IMR-90 (cell line): ENCODE results near the gene ADAMTS14. TPM values are rescaled to one million over a fixed set of nuclear protein-coding genes. Genes with fewer than 3 reads are reported as not detected.

Experiments used
- ATAC-seq: fragments of 200-7000 bp; cut with Tn5 transposase; 2 replicates; pipeline ENCODE4 v1.9.1; 2020; ENCODE audit warnings: low read depth, mild to moderate bottlenecking, moderate library complexity
- BruUV-seq: library from RNA; stranded (reverse); fragments of 400-500 nt; replicated peaks from 2 replicates; lab custom pipeline; 2021; lab: Mats Ljungman, UMichigan
- CTCF ChIA-PET: fragments of 300-600 bp; formaldehyde crosslinking; extraction: SDS; loops from one replicate; lab custom pipeline; 2021; ENCODE audit warnings: antibody characterized with exemption; lab: Yijun Ruan, JAX
- POLR2A ChIA-PET: fragments of 300-600 bp; sonication (Branson Sonifier 250); formaldehyde crosslinking; loops from one replicate; lab custom pipeline; 2022; ENCODE audit warnings: antibody characterized with exemption; ENCODE audit not compliant: unreplicated experiment; lab: Charles Lee
- DNase-seq: peaks from one replicate; pipeline ENCODE4 v3.0.0; 2013
- H2AFZ ChIP-seq: replicated peaks from 2 replicates; pipeline ENCODE3; 2013; ENCODE audit warnings: low read length, mild to moderate bottlenecking; ENCODE audit not compliant: poor library complexity
- H2AK5ac ChIP-seq: 2 replicates; pipeline ENCODE4 v1.6.1; 2013; ENCODE audit warnings: low read depth, low read length, inconsistent platforms
- H2AK9ac ChIP-seq: replicated peaks from 2 replicates; pipeline ENCODE3; 2013; ENCODE audit warnings: mild to moderate bottlenecking, low read depth, low read length, moderate library complexity; ENCODE audit not compliant: poor library complexity
- H2BK120ac ChIP-seq: 2 replicates; pipeline ENCODE4 v1.6.1; 2013; ENCODE audit warnings: low read depth, low read length, inconsistent platforms
- H2BK15ac ChIP-seq: 3 replicates; pipeline ENCODE4 v1.6.1; 2013; ENCODE audit warnings: low read depth, low read length, inconsistent platforms
- H2BK20ac ChIP-seq: 2 replicates; pipeline ENCODE4 v1.6.1; 2013; ENCODE audit warnings: low read depth, mild to moderate bottlenecking, inconsistent platforms, low read length, moderate library complexity
- H2BK5ac ChIP-seq: 2 replicates; pipeline ENCODE4 v1.6.1; 2013; ENCODE audit warnings: mild to moderate bottlenecking, low read depth, low read length, inconsistent platforms; ENCODE audit not compliant: poor library complexity, severe bottlenecking
- H3K14ac ChIP-seq: replicated peaks from 2 replicates; pipeline ENCODE4 v1.6.1; 2013; ENCODE audit warnings: low read depth, low read length, inconsistent platforms
- H3K18ac ChIP-seq: 2 replicates; pipeline ENCODE4 v1.6.1; 2013; ENCODE audit warnings: low read depth, low read length, control low read depth
- H3K23ac ChIP-seq: 2 replicates; pipeline ENCODE4 v1.6.1; 2013; ENCODE audit warnings: low read depth, low read length, inconsistent platforms
- H3K27ac ChIP-seq: 2 replicates; pipeline ENCODE4 v1.5.1; 2013; ENCODE audit warnings: mild to moderate bottlenecking, control low read depth, low read length; ENCODE audit not compliant: insufficient read depth
- H3K27me3 ChIP-seq: 2 replicates; pipeline ENCODE4 v1.6.1; 2013; ENCODE audit warnings: low read length; ENCODE audit not compliant: control insufficient read depth, insufficient read depth
- H3K36me3 ChIP-seq: 2 replicates; pipeline ENCODE4 v1.6.1; 2013; ENCODE audit warnings: low read length, mixed read lengths; ENCODE audit not compliant: control insufficient read depth, insufficient read depth
- H3K4ac ChIP-seq: 2 replicates; pipeline ENCODE4 v1.6.1; 2013; ENCODE audit warnings: low read depth, low read length, inconsistent platforms
- H3K4me1 ChIP-seq: 2 replicates; pipeline ENCODE4 v1.6.1; 2013; ENCODE audit warnings: low read length, mixed read lengths; ENCODE audit not compliant: control insufficient read depth, insufficient read depth
- H3K4me2 ChIP-seq: 2 replicates; pipeline ENCODE4 v1.6.1; 2013; ENCODE audit warnings: low read depth, mild to moderate bottlenecking, control low read depth, low read length, moderate library complexity
- H3K4me3 ChIP-seq: 2 replicates; pipeline ENCODE4 v1.5.1; 2013; ENCODE audit warnings: low read depth, mild to moderate bottlenecking, control low read depth, low read length, moderate library complexity; ENCODE audit not compliant: insufficient read depth
- H3K56ac ChIP-seq: 2 replicates; pipeline ENCODE4 v1.6.1; 2013; ENCODE audit warnings: low read length, inconsistent platforms; ENCODE audit not compliant: insufficient read depth; ENCODE audit errors: extremely low read depth
- H3K79me1 ChIP-seq, 2 experiments: 2 replicates each; pipeline ENCODE4 v1.6.1; 2013; ENCODE audit warnings: low read length in 2 of 2, inconsistent platforms in 1 of 2, low read depth in 1 of 2
- H3K9ac ChIP-seq: 2 replicates; pipeline ENCODE4 v1.6.1; 2013; ENCODE audit warnings: low read depth, low read length, control low read depth
- H3K9me1 ChIP-seq: 2 replicates; pipeline ENCODE4 v1.6.1; 2013; ENCODE audit warnings: low read length, inconsistent platforms; ENCODE audit not compliant: insufficient read depth
- H3K9me3 ChIP-seq: 2 replicates; pipeline ENCODE4 v1.6.1; 2013; ENCODE audit warnings: low read length; ENCODE audit not compliant: control insufficient read depth, insufficient read depth
- H4K20me1 ChIP-seq: 2 replicates; pipeline ENCODE4 v1.6.1; 2013; ENCODE audit warnings: low read length, inconsistent platforms; ENCODE audit not compliant: insufficient read depth
- H4K5ac ChIP-seq: 2 replicates; pipeline ENCODE4 v1.6.1; 2013; ENCODE audit warnings: mild to moderate bottlenecking, low read depth, low read length, control low read depth
- H4K8ac ChIP-seq, 2 experiments: 2 replicates each; pipeline ENCODE4 v1.6.1; 2013; ENCODE audit warnings: low read depth in 2 of 2, low read length in 2 of 2, control low read depth in 1 of 2, inconsistent platforms in 1 of 2
- H4K91ac ChIP-seq: 2 replicates; pipeline ENCODE4 v1.6.1; 2013; ENCODE audit warnings: low read depth, low read length, inconsistent platforms; ENCODE audit not compliant: insufficient read depth
- FOS ChIP-seq: fragments of 150-350 bp; IDR thresholded peaks from 2 replicates; pipeline ENCODE4 v1.6.1; 2016; ENCODE audit warnings: low read depth, low read length
- MAFK ChIP-seq: IDR thresholded peaks from 2 replicates; pipeline ENCODE4 v1.6.1; 2012; ENCODE audit warnings: low read depth, low read length, improper control_type of control experiment
- NFE2L2 ChIP-seq: fragments of 150-350 bp; IDR thresholded peaks from 2 replicates; pipeline ENCODE4 v1.6.1; 2016; ENCODE audit warnings: low read depth, mild to moderate bottlenecking, low read length
- RAD21 ChIP-seq: IDR thresholded peaks from 2 replicates; pipeline ENCODE4 v1.6.1; 2012; ENCODE audit warnings: low read length, improper control_type of control experiment
- WGBS, 2 experiments: methylation state at CpG; one replicate each; pipeline versions ENCODE4 v1.1.5 to v1.1.7; 2013; ENCODE audit warnings: missing lambda C conversion rate in 2 of 2; ENCODE audit not compliant: insufficient read length in 1 of 2; ENCODE audit errors: extremely low coverage in 2 of 2; 5-methylcytosine and 5-hydroxymethylcytosine counted together
- dilution Hi-C: fragments of 300-500 bp; cut with HindIII; formaldehyde crosslinking; loops from one replicate; pipeline ENCODE4 v1.14.3; 2018; ENCODE audit warnings: low sequenced_read_pairs; ENCODE audit not compliant: unreplicated experiment
- in situ Hi-C: fragments of 300-500 bp; cut with MboI; formaldehyde crosslinking; loops from 3 replicates; pipeline ENCODE4 v1.14.3; 2019; ENCODE audit warnings: low sequenced_read_pairs, inconsistent platforms, mixed read lengths
- intact Hi-C: fragments of 100-400 bp; cut with micrococcal nuclease; formaldehyde crosslinking; loops from 2 replicates; pipeline ENCODE4 v1.10.0; 2022
- polyA plus RNA-seq, 3 experiments: library from polyadenylated mRNA; depleted of rRNA; stranded (reverse); fragments of >200 nt; gene quantifications; 2 replicates each; pipeline ENCODE4 v1.2.3, GENCODE V29; 2012; ENCODE audit warnings: low replicate concordance in 1 of 3
- total RNA-seq: library from RNA; depleted of rRNA; stranded (reverse); fragments of >200 nt; gene quantifications from 2 replicates; pipeline ENCODE4 v1.2.3, GENCODE V29; 2012
- TF ChIP-seq, protein P1 (sequence below): conservative IDR thresholded peaks from 2 replicates; pipeline ENCODE4 v1.5.1; 2012; ENCODE audit warnings: mild to moderate bottlenecking, low read depth, low read length, improper control_type of control experiment
- TF ChIP-seq, protein P2 (sequence below): fragments of 150-350 bp; IDR thresholded peaks from 2 replicates; pipeline ENCODE4 v1.6.1; 2016; ENCODE audit warnings: low read depth, mild to moderate bottlenecking, low read length, moderate library complexity, borderline replicate concordance

The ADAMTS14 gene
- total and polyA plus RNA-seq, 2 of the 4 experiments (the other 2 are of a cell fraction), result under 0.01 to 0.31 TPM

DNA sequence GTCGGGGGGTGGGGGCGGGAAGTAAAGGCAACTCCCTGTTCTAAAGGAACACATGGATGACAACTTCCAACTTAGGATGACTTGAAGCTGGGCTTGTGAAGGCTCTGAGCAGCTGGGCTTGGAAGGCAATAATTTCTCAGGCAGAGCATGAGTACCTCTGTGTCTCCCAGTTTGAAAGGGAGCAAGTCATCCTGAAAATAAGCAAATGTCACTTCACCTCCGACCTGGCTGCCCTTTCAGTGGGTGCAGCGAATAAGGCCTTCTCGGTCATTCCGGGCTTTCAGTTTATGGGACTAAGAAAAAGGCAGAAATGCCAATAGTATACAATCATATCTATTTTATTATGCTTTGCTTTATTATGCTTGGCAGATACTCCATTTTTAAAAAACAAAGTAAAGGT is 15.3 kb upstream of the ADAMTS14 start:
- peak overlapping the region; percentile 38; the same call in 1 of the 3 replicates for H2BK15ac ChIP-seq
- ATAC-seq (no peak), DNase-seq (peak; percentile 19)
- H2BK20ac ChIP-seq, result peak overlapping the region; percentile 71; the same call in 1 of the 2 replicates
- 0 out of 4 replicates have a peak overlapping the region, but pooled peaks of 1 of the 2 experiments have one; percentile 23 for H4K8ac ChIP-seq
- no peaks in the 10 kb centered on the region for H3K27me3 ChIP-seq
- peak overlapping the region; percentile 48 for H2AK9ac ChIP-seq
- peak overlapping the region; percentile 65 for H2BK120ac ChIP-seq
- peak overlapping the region; percentile 65 for H2BK5ac ChIP-seq
- no peak for TF ChIP-seq RAD21
- no peak for TF ChIP-seq FOS
- TF ChIP-seq MAFK, result no peak
- TF ChIP-seq, protein P1, sequence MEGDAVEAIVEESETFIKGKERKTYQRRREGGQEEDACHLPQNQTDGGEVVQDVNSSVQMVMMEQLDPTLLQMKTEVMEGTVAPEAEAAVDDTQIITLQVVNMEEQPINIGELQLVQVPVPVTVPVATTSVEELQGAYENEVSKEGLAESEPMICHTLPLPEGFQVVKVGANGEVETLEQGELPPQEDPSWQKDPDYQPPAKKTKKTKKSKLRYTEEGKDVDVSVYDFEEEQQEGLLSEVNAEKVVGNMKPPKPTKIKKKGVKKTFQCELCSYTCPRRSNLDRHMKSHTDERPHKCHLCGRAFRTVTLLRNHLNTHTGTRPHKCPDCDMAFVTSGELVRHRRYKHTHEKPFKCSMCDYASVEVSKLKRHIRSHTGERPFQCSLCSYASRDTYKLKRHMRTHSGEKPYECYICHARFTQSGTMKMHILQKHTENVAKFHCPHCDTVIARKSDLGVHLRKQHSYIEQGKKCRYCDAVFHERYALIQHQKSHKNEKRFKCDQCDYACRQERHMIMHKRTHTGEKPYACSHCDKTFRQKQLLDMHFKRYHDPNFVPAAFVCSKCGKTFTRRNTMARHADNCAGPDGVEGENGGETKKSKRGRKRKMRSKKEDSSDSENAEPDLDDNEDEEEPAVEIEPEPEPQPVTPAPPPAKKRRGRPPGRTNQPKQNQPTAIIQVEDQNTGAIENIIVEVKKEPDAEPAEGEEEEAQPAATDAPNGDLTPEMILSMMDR, result no peak
- TF ChIP-seq, protein P2, sequence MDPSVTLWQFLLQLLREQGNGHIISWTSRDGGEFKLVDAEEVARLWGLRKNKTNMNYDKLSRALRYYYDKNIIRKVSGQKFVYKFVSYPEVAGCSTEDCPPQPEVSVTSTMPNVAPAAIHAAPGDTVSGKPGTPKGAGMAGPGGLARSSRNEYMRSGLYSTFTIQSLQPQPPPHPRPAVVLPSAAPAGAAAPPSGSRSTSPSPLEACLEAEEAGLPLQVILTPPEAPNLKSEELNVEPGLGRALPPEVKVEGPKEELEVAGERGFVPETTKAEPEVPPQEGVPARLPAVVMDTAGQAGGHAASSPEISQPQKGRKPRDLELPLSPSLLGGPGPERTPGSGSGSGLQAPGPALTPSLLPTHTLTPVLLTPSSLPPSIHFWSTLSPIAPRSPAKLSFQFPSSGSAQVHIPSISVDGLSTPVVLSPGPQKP, result no peak
- TF ChIP-seq NFE2L2, result no peak
- H3K4me2 ChIP-seq, result no peak overlapping the region
- peak overlapping the region; percentile 58; the same call in 1 of the 2 replicates for H4K91ac ChIP-seq
- peak overlapping the region; percentile 46; the same call in 1 of the 2 replicates for H3K14ac ChIP-seq
- 0 out of 2 replicates have a peak, but pooled peaks cover 4% of the 10 kb centered on the region for H3K9me3 ChIP-seq
- H3K4me1 ChIP-seq, result peaks cover 15% of the 10 kb centered on the region
- H3K27ac ChIP-seq, result peak overlapping the region; percentile 44
- peak overlapping the region; percentile 26 for H2AFZ ChIP-seq
- dilution Hi-C loops, result no loop called here
- no peaks in the 10 kb centered on the region for H3K79me1 ChIP-seq
- H3K23ac ChIP-seq, result no peak overlapping the region
- no peak overlapping the region for H3K4me3 ChIP-seq
- no peak overlapping the region for H3K9ac ChIP-seq
- BruUV-seq, result no TSS peak
- no peak overlapping the region for H4K5ac ChIP-seq
- H3K9me1 ChIP-seq, result peaks cover 13% of the 10 kb centered on the region
- H3K56ac ChIP-seq, result no peak overlapping the region
- no peaks in the 10 kb centered on the region for H4K20me1 ChIP-seq
- peak overlapping the region; percentile 70 for H2AK5ac ChIP-seq
- ChIA-PET POLR2A (no interaction called here), CTCF (interaction anchor here (1.0 to 2.3 kb wide), 2 partner anchors 12 to 81 kb away, joined by 3 to 6 read pairs; no protein-coding TSS in a partner anchor)
- peak overlapping the region; percentile 81 for H3K4ac ChIP-seq
- intact Hi-C loops, result no loop called here
- in situ Hi-C loops, result no loop called here
- 100% methylated on average over 1 of the region's 6 CpGs; no CpG with 5 or more reads in 1 of the 2 experiments for WGBS, 2 experiments
- H3K36me3 ChIP-seq, result no peaks in the 10 kb centered on the region
- peak overlapping the region; percentile 5; the same call in 1 of the 2 replicates for H3K18ac ChIP-seq
